ENCODE measurements around the gene DENND4C.

- TF ChIP-seq CTCF (IDR thresholded peaks at IDR 0.05) (no peak), POLR2A (IDR thresholded peaks at IDR 0.05) (no peak), POLR2AphosphoS5 (IDR thresholded peaks at IDR 0.05; ENCODE audit: insufficient read depth in 1 of 2, low read depth in 1 of 2) (no peak)
Observed at GRCh38 chr9:19371942-19372341, 141.4 kb downstream of the DENND4C start.

Data from vagina (tissue), 2 donors.